ENCODE measurements around the gene AGGF1. TPM values are rescaled to one million over a fixed set of nuclear protein-coding genes. Genes with fewer than 3 reads are reported as not detected.

The AGGF1 gene
- total RNA-seq, 1 donor = 25.7 TPM

GRCh38 chr5:77016962-77017361, 13.2 kb upstream of the AGGF1 start:
- Histone ChIP-seq H3K27me3 (ENCODE audit: insufficient read depth, low read length) (peaks cover 7% of the 10 kb centered on the region), H3K4me3 (ENCODE audit: insufficient read depth, low read length) (no peak overlapping the region), H3K4me1 (ENCODE audit: insufficient read depth, low read length) (no peaks in the 10 kb centered on the region), H2AFZ (ENCODE audit: low read length) (no peak overlapping the region), H3K9me3 (ENCODE audit: low read depth, low read length) (no peaks in the 10 kb centered on the region), H3K4me2 (ENCODE audit: insufficient read depth, low read length) (no peak overlapping the region), H4K20me1 (ENCODE audit: insufficient read depth, low read length) (no peaks in the 10 kb centered on the region), H3K27ac (ENCODE audit: low read depth, low read length) (no peak overlapping the region), H3K36me3 (ENCODE audit: insufficient read depth, low read length) (no peaks in the 10 kb centered on the region), H3K79me2 (ENCODE audit: insufficient read depth, low read length) (no peaks in the 10 kb centered on the region)
- no peak for DNase-seq (ENCODE audit: insufficient read length, low spot score, missing footprints)
- TF ChIP-seq CTCF (IDR thresholded peaks at IDR 0.05; ENCODE audit: extremely low read depth, low read depth, low read length) = no peak

- no peak overlapping the region for H3K27ac ChIP-seq (ENCODE audit: low read depth, low read length)
- H3K9me3 ChIP-seq (ENCODE audit: low read depth, low read length) = no peaks in the 10 kb centered on the region
- H3K79me2 ChIP-seq (ENCODE audit: insufficient read depth, low read length) = no peaks in the 10 kb centered on the region
- no peak for DNase-seq (ENCODE audit: insufficient read length, low spot score, missing footprints)
- H3K4me2 ChIP-seq (ENCODE audit: insufficient read depth, low read length) = no peak overlapping the region
- no peak overlapping the region for H3K4me3 ChIP-seq (ENCODE audit: insufficient read depth, low read length)
- no peaks in the 10 kb centered on the region for H3K4me1 ChIP-seq (ENCODE audit: insufficient read depth, low read length)
- H3K27me3 ChIP-seq (ENCODE audit: insufficient read depth, low read length) = peaks cover 14% of the 10 kb centered on the region
- no peak overlapping the region for H2AFZ ChIP-seq (ENCODE audit: low read length)
- H4K20me1 ChIP-seq (ENCODE audit: insufficient read depth, low read length) = no peaks in the 10 kb centered on the region
- no peaks in the 10 kb centered on the region for H3K36me3 ChIP-seq (ENCODE audit: insufficient read depth, low read length)
- TF ChIP-seq CTCF (IDR thresholded peaks at IDR 0.05; ENCODE audit: extremely low read depth, low read depth, low read length) = no peak
These were observed 12.5 kb upstream of the AGGF1 start for GRCh38 chr5:77017668-77018067.

- TF ChIP-seq CTCF (IDR thresholded peaks at IDR 0.05; ENCODE audit: extremely low read depth, low read depth, low read length) = no peak
- Histone ChIP-seq H2AFZ (ENCODE audit: low read length) (no peak overlapping the region), H3K4me3 (ENCODE audit: insufficient read depth, low read length) (no peak overlapping the region), H3K27ac (ENCODE audit: low read depth, low read length) (no peak overlapping the region), H3K36me3 (ENCODE audit: insufficient read depth, low read length) (no peaks in the 10 kb centered on the region), H3K4me1 (ENCODE audit: insufficient read depth, low read length) (no peaks in the 10 kb centered on the region), H3K27me3 (ENCODE audit: insufficient read depth, low read length) (peaks cover 22% of the 10 kb centered on the region), H4K20me1 (ENCODE audit: insufficient read depth, low read length) (no peaks in the 10 kb centered on the region), H3K9me3 (ENCODE audit: low read depth, low read length) (no peaks in the 10 kb centered on the region), H3K4me2 (ENCODE audit: insufficient read depth, low read length) (no peak overlapping the region), H3K79me2 (ENCODE audit: insufficient read depth, low read length) (no peaks in the 10 kb centered on the region)
- no peak for DNase-seq (ENCODE audit: insufficient read length, low spot score, missing footprints)
These were observed 7.4 kb upstream of the AGGF1 start for GRCh38 chr5:77022511-77023417.

GRCh38 chr5:77024490-77024889, 5.7 kb upstream of the AGGF1 start:
- Histone ChIP-seq H4K20me1 (ENCODE audit: insufficient read depth, low read length) (no peaks in the 10 kb centered on the region), H3K27me3 (ENCODE audit: insufficient read depth, low read length) (peaks cover 22% of the 10 kb centered on the region), H3K27ac (ENCODE audit: low read depth, low read length) (no peak overlapping the region), H3K36me3 (ENCODE audit: insufficient read depth, low read length) (no peaks in the 10 kb centered on the region), H2AFZ (ENCODE audit: low read length) (no peak overlapping the region), H3K4me3 (ENCODE audit: insufficient read depth, low read length) (no peak overlapping the region), H3K4me1 (ENCODE audit: insufficient read depth, low read length) (peaks cover under 1% of the 10 kb centered on the region), H3K79me2 (ENCODE audit: insufficient read depth, low read length) (no peaks in the 10 kb centered on the region), H3K4me2 (ENCODE audit: insufficient read depth, low read length) (no peak overlapping the region), H3K9me3 (ENCODE audit: low read depth, low read length) (no peaks in the 10 kb centered on the region)
- DNase-seq (ENCODE audit: insufficient read length, low spot score, missing footprints) = no peak
- TF ChIP-seq CTCF (IDR thresholded peaks at IDR 0.05; ENCODE audit: extremely low read depth, low read depth, low read length) = no peak
